Smooth muscle cell (in vitro differentiated cells): ENCODE measurements around the gene OR2F2. TPM values are rescaled to one million over a fixed set of nuclear protein-coding genes. Genes with fewer than 3 reads are reported as not detected.

Experiments used
- DNase-seq: peaks from one replicate; lab custom pipeline; 2025; ENCODE audit not compliant: unreplicated experiment; lab: John Stamatoyannopoulos, UW
- H2AFZ ChIP-seq: fragments of 200-600 bp; sonication (generic); 2 replicates; pipeline ENCODE4 v1.6.0; 2016; ENCODE audit warnings: antibody characterized with exemption, low read depth, mild to moderate bottlenecking
- H3F3A ChIP-seq: fragments of 200-600 bp; sonication (generic); 2 replicates; pipeline ENCODE4 v1.6.0; 2017; ENCODE audit warnings: antibody characterized with exemption, low read depth
- H3K27ac ChIP-seq: fragments of 200-600 bp; sonication (generic); 2 replicates; pipeline ENCODE4 v1.5.1; 2016; ENCODE audit warnings: low read depth, mild to moderate bottlenecking
- H3K27me3 ChIP-seq: fragments of 200-600 bp; sonication (generic); 2 replicates; pipeline ENCODE4 v1.6.1; 2016; ENCODE audit warnings: low read depth, mild to moderate bottlenecking
- H3K36me3 ChIP-seq: fragments of 200-600 bp; sonication (generic); 2 replicates; pipeline ENCODE4 v1.5.1; 2016; ENCODE audit warnings: low read depth
- H3K4me1 ChIP-seq: fragments of 200-600 bp; sonication (generic); 2 replicates; pipeline ENCODE4 v1.5.1; 2016; ENCODE audit warnings: low read depth
- H3K4me2 ChIP-seq: fragments of 200-600 bp; sonication (generic); 2 replicates; pipeline ENCODE4 v1.6.0; 2016; ENCODE audit warnings: mild to moderate bottlenecking
- H3K4me3 ChIP-seq: fragments of 200-600 bp; sonication (generic); 2 replicates; pipeline ENCODE4 v1.5.1; 2016; ENCODE audit warnings: mild to moderate bottlenecking
- H3K79me2 ChIP-seq: fragments of 200-600 bp; sonication (generic); 2 replicates; pipeline ENCODE4 v1.6.0; 2016; ENCODE audit warnings: low read depth, mild to moderate bottlenecking
- H3K9ac ChIP-seq: fragments of 200-600 bp; sonication (generic); 2 replicates; pipeline ENCODE4 v1.6.0; 2016; ENCODE audit warnings: low read depth
- H3K9me3 ChIP-seq: fragments of 200-600 bp; sonication (generic); replicated peaks from 2 replicates; pipeline ENCODE4 v1.5.1; 2016; ENCODE audit warnings: low read depth
- H4K20me1 ChIP-seq: fragments of 200-600 bp; sonication (generic); 2 replicates; pipeline ENCODE4 v1.6.0; 2016; ENCODE audit warnings: low read depth
- CTCF ChIP-seq: fragments of 200-600 bp; sonication (generic); IDR thresholded peaks from 2 replicates; pipeline ENCODE4 v1.5.1; 2017; ENCODE audit warnings: borderline replicate concordance, mild to moderate bottlenecking, antibody characterized with exemption; ENCODE audit not compliant: insufficient read depth, poor library complexity, severe bottlenecking
- WGBS: methylation state at CpG from one replicate; pipeline ENCODE4 v1.1.7; 2016; ENCODE audit warnings: low lambda C conversion rate; 5-methylcytosine and 5-hydroxymethylcytosine counted together
- polyA plus RNA-seq: library from polyadenylated mRNA; unstranded; fragments of >200 nt; fragmentation: Nextera tagmentation; extraction: Ambion mirVana; gene quantifications from 2 replicates; pipeline ENCODE4 v1.2.1, GENCODE V29; 2016
- total RNA-seq: library from RNA; depleted of rRNA; stranded (reverse); fragments of >200 nt; gene quantifications from 2 replicates; pipeline ENCODE4 v1.2.3, GENCODE V29; 2014

OR2F2 gene
- total and polyA plus RNA-seq, 2 experiments from 2014 or later = not detected

DNA sequence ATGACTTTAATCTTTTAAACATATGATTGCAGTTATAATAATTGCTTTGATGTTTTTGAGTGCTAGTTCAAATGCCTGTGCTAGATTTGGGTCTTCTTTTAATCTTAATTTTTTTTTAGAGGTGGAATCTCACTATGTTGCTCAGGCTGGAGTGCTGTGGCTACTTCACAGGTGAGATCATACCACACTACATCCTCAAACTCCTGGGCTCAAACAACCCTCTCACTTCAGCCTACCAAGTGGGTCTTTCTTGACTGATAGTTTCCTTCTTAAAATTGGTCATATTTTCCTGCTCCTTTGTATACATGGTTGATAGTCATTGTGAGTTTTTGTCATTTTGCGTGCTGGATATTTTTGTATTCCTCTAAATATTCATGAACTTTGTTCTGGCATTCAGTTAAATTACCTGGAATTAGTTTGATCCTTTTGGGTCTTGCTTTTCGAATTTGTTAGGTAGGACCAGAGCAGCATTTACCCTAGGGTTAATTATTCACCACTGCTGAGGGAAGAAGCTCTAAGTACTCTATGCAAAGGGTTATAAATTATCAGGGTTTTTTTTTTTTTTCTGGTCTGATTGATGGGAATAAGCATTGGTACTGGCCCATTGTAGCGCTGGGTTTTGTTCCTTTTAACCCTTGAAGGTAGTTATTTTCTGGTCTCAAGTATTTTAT lies 21.0 kb upstream of the OR2F2 start:
- no peak for DNase-seq
- H3K4me2 ChIP-seq = no peak overlapping the region

GRCh38 chr7:143914938-143915652 lies 19.9 kb upstream of the OR2F2 start:
- H3K27ac ChIP-seq = no peak overlapping the region
- peaks cover 10% of the 10 kb centered on the region for H3F3A ChIP-seq
- WGBS = 66% methylated on average over 7 of the region's 7 CpGs
- TF ChIP-seq CTCF = no peak
- H3K9ac ChIP-seq = no peak overlapping the region
- H4K20me1 ChIP-seq = no peaks in the 10 kb centered on the region
- H3K4me1 ChIP-seq = no peaks in the 10 kb centered on the region
- H2AFZ ChIP-seq = no peak overlapping the region
- H3K4me2 ChIP-seq = no peak overlapping the region
- H3K4me3 ChIP-seq = no peak overlapping the region
- no peak for DNase-seq
- H3K9me3 ChIP-seq = no peaks in the 10 kb centered on the region
- H3K27me3 ChIP-seq = no peaks in the 10 kb centered on the region
- H3K79me2 ChIP-seq = no peaks in the 10 kb centered on the region
- no peaks in the 10 kb centered on the region for H3K36me3 ChIP-seq

More for the DNA sequence above, 21.0 kb upstream of the OR2F2 start:
- peaks cover 16% of the 10 kb centered on the region for H3F3A ChIP-seq
- H3K9me3 ChIP-seq = no peaks in the 10 kb centered on the region
- H3K27ac ChIP-seq = no peak overlapping the region
- no peak overlapping the region for H2AFZ ChIP-seq
- TF ChIP-seq CTCF = no peak
- H3K79me2 ChIP-seq = no peaks in the 10 kb centered on the region
- H3K27me3 ChIP-seq = no peaks in the 10 kb centered on the region
- no peaks in the 10 kb centered on the region for H3K36me3 ChIP-seq
- H3K4me3 ChIP-seq = no peak overlapping the region
- no peak overlapping the region for H3K9ac ChIP-seq
- H4K20me1 ChIP-seq = no peaks in the 10 kb centered on the region
- 95% methylated on average over 3 of the region's 3 CpGs for WGBS
- H3K4me1 ChIP-seq = no peaks in the 10 kb centered on the region

GRCh38 chr7:143924851-143925250 lies 10.2 kb upstream of the OR2F2 start:
- Histone ChIP-seq H3K27ac (peak overlapping the region; percentile 1), H3K9ac (no peak overlapping the region), H3K9me3 (no peaks in the 10 kb centered on the region), H4K20me1 (no peaks in the 10 kb centered on the region), H2AFZ (no peak overlapping the region), H3K4me3 (no peak overlapping the region), H3K4me1 (no peaks in the 10 kb centered on the region), H3K36me3 (no peaks in the 10 kb centered on the region), H3K4me2 (no peak overlapping the region), H3F3A (no peaks in the 10 kb centered on the region), H3K79me2 (no peaks in the 10 kb centered on the region), H3K27me3 (no peaks in the 10 kb centered on the region)
- 54% methylated on average over 1 of the region's 1 CpG for WGBS
- DNase-seq = no peak
- TF ChIP-seq CTCF = no peak
